ENCODE data around the gene SLCO1B3. TPM values are rescaled to one million over a fixed set of nuclear protein-coding genes. Genes with fewer than 3 reads are reported as not detected.
A peak's percentile ranks its signal among the peaks of the same experiment; 100 is the strongest.

Gene SLCO1B3
- total RNA-seq, 1 donor from 2014 or later: not detected

- no peaks in the 10 kb centered on the region for H3K36me3 Mint-ChIP-seq (ENCODE audit: unreplicated experiment)
- no peak for DNase-seq
- no peaks in the 10 kb centered on the region for H3K4me1 Mint-ChIP-seq (ENCODE audit: low read depth, unreplicated experiment)
- no peak overlapping the region for H3K27ac Mint-ChIP-seq (ENCODE audit: unreplicated experiment)
- TF ChIP-seq, protein P1, sequence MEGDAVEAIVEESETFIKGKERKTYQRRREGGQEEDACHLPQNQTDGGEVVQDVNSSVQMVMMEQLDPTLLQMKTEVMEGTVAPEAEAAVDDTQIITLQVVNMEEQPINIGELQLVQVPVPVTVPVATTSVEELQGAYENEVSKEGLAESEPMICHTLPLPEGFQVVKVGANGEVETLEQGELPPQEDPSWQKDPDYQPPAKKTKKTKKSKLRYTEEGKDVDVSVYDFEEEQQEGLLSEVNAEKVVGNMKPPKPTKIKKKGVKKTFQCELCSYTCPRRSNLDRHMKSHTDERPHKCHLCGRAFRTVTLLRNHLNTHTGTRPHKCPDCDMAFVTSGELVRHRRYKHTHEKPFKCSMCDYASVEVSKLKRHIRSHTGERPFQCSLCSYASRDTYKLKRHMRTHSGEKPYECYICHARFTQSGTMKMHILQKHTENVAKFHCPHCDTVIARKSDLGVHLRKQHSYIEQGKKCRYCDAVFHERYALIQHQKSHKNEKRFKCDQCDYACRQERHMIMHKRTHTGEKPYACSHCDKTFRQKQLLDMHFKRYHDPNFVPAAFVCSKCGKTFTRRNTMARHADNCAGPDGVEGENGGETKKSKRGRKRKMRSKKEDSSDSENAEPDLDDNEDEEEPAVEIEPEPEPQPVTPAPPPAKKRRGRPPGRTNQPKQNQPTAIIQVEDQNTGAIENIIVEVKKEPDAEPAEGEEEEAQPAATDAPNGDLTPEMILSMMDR (IDR thresholded peaks at IDR 0.05; ENCODE audit: partially characterized antibody, unreplicated experiment): no peak
- H3K27me3 Mint-ChIP-seq (ENCODE audit: unreplicated experiment): no peaks in the 10 kb centered on the region
- H3K9me3 Mint-ChIP-seq (ENCODE audit: unreplicated experiment): no peaks in the 10 kb centered on the region
- H3K4me3 Mint-ChIP-seq (ENCODE audit: unreplicated experiment): no peak overlapping the region
Measured at GRCh38 chr12:20917819-20918218, 107.3 kb downstream of the SLCO1B3 start.

- Mint-ChIP-seq H3K27ac (ENCODE audit: unreplicated experiment) (no peak overlapping the region), H3K36me3 (ENCODE audit: unreplicated experiment) (no peaks in the 10 kb centered on the region), H3K27me3 (ENCODE audit: unreplicated experiment) (no peaks in the 10 kb centered on the region), H3K4me3 (ENCODE audit: unreplicated experiment) (no peak overlapping the region), H3K4me1 (ENCODE audit: low read depth, unreplicated experiment) (no peaks in the 10 kb centered on the region), H3K9me3 (ENCODE audit: unreplicated experiment) (no peaks in the 10 kb centered on the region)
- no peak for DNase-seq
- TF ChIP-seq, protein P1 (IDR thresholded peaks at IDR 0.05; ENCODE audit: partially characterized antibody, unreplicated experiment): no peak
Measured at GRCh38 chr12:20931894-20932293, 121.4 kb downstream of the SLCO1B3 start.

GRCh38 chr12:20946732-20947131 lies 136.2 kb downstream of the SLCO1B3 start:
- TF ChIP-seq, protein P1 (IDR thresholded peaks at IDR 0.05; ENCODE audit: partially characterized antibody, unreplicated experiment): peak; percentile 83
- H3K4me1 Mint-ChIP-seq (ENCODE audit: low read depth, unreplicated experiment): peaks cover 4% of the 10 kb centered on the region
- H3K9me3 Mint-ChIP-seq (ENCODE audit: unreplicated experiment): peaks cover 1% of the 10 kb centered on the region
- peaks cover 7% of the 10 kb centered on the region for H3K36me3 Mint-ChIP-seq (ENCODE audit: unreplicated experiment)
- no peak overlapping the region for H3K4me3 Mint-ChIP-seq (ENCODE audit: unreplicated experiment)
- H3K27me3 Mint-ChIP-seq (ENCODE audit: unreplicated experiment): peaks cover 3% of the 10 kb centered on the region
- H3K27ac Mint-ChIP-seq (ENCODE audit: unreplicated experiment): no peak overlapping the region
- DNase-seq: peak; percentile 42

DNA sequence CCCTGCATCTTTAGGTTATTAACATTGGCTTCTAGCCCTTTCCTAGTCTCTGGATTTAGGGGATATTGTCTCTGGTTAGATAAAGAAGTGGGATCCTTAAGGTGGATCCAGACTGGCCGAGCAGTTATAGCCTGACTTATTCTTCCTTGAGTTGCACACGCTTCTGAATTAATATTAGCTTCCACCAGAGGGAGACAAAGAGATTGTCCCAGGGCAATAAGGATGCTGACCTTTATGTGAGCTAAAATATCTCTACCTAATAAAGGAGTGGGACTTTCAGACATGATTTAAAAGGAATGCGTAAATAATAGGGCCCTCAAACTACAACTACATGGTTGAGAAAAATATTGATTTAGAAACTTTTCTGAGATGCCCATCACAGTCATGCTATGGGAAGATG lies 139.7 kb downstream of the SLCO1B3 start:
- DNase-seq: no peak
- Mint-ChIP-seq H3K9me3 (ENCODE audit: unreplicated experiment) (peaks cover 1% of the 10 kb centered on the region), H3K4me3 (ENCODE audit: unreplicated experiment) (no peak overlapping the region), H3K36me3 (ENCODE audit: unreplicated experiment) (no peaks in the 10 kb centered on the region), H3K27ac (ENCODE audit: unreplicated experiment) (no peak overlapping the region), H3K27me3 (ENCODE audit: unreplicated experiment) (no peaks in the 10 kb centered on the region), H3K4me1 (ENCODE audit: low read depth, unreplicated experiment) (peaks cover under 1% of the 10 kb centered on the region)
- TF ChIP-seq, protein P1 (IDR thresholded peaks at IDR 0.05; ENCODE audit: partially characterized antibody, unreplicated experiment): peak; percentile 70

- no peaks in the 10 kb centered on the region for H3K4me1 Mint-ChIP-seq (ENCODE audit: low read depth, unreplicated experiment)
- no peaks in the 10 kb centered on the region for H3K9me3 Mint-ChIP-seq (ENCODE audit: unreplicated experiment)
- H3K27me3 Mint-ChIP-seq (ENCODE audit: unreplicated experiment): peaks cover 1% of the 10 kb centered on the region
Measured at GRCh38 chr12:20963303-20963702, 152.8 kb downstream of the SLCO1B3 start.

More at GRCh38 chr12:20963303-20963702, 152.8 kb downstream of the SLCO1B3 start:
- TF ChIP-seq, protein P1 (IDR thresholded peaks at IDR 0.05; ENCODE audit: partially characterized antibody, unreplicated experiment): no peak
- Mint-ChIP-seq H3K27ac (ENCODE audit: unreplicated experiment) (no peak overlapping the region), H3K36me3 (ENCODE audit: unreplicated experiment) (no peaks in the 10 kb centered on the region), H3K4me3 (ENCODE audit: unreplicated experiment) (no peak overlapping the region)
- DNase-seq: no peak

All from glutamatergic neuron (in vitro differentiated cells).